Measurements from ENCODE around the gene BUD23. TPM values are rescaled to one million over a fixed set of nuclear protein-coding genes. Genes with fewer than 3 reads are reported as not detected.

BUD23 gene
- total RNA-seq, 4 donors from 2014 or later: 12.4 to 54.6 (median 31.5) TPM

GRCh38 chr7:73696372-73696771 is 13.0 kb downstream of the BUD23 start:
- DNase-seq: no peak

DNA sequence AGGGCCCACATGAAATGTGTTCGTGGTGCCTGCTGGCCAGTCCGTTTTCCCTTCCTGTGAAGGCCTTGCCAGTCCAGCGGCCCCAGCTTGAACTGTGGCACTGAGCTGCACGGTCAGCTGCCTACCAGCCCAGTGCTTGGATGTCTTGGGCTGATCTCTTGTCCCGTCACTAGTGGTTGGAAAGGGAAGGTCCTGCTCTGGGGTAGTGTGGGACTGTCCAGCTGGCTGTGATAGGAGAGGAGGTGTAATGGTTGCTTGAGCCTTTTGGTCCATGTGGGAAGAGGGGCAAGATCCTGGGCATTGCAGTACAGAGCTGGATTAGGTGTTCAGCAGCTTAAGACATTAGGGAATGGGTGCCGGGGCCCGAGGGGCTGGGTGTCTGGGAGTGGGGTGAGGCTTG is 15.0 kb downstream of the BUD23 start:
- TF ChIP-seq CTCF (IDR thresholded peaks at IDR 0.05): no peak
- TF ChIP-seq POLR2A (IDR thresholded peaks at IDR 0.05): no peak
- H3K27me3 ChIP-seq: no peaks in the 10 kb centered on the region
- intact Hi-C loops (cut with DNase I; ENCODE audit: low total_unique reads): no loop called here
- no peaks in the 10 kb centered on the region for H3K4me1 ChIP-seq
- no peaks in the 10 kb centered on the region for H3K9me3 ChIP-seq
- H3K36me3 ChIP-seq: no peaks in the 10 kb centered on the region
- no peak overlapping the region for H3K4me3 ChIP-seq
- no peak for DNase-seq
- H3K27ac ChIP-seq: no peak overlapping the region

More at GRCh38 chr7:73696372-73696771, 13.0 kb downstream of the BUD23 start:
- Histone ChIP-seq H3K4me1 (no peaks in the 10 kb centered on the region), H3K9me3 (no peaks in the 10 kb centered on the region), H3K27me3 (no peaks in the 10 kb centered on the region), H3K4me3 (no peak overlapping the region), H3K36me3 (no peaks in the 10 kb centered on the region), H3K27ac (no peak overlapping the region)
- TF ChIP-seq CTCF (IDR thresholded peaks at IDR 0.05) (no peak), POLR2A (IDR thresholded peaks at IDR 0.05) (no peak)
- intact Hi-C loops (cut with DNase I; ENCODE audit: low total_unique reads): no loop called here

DNA sequence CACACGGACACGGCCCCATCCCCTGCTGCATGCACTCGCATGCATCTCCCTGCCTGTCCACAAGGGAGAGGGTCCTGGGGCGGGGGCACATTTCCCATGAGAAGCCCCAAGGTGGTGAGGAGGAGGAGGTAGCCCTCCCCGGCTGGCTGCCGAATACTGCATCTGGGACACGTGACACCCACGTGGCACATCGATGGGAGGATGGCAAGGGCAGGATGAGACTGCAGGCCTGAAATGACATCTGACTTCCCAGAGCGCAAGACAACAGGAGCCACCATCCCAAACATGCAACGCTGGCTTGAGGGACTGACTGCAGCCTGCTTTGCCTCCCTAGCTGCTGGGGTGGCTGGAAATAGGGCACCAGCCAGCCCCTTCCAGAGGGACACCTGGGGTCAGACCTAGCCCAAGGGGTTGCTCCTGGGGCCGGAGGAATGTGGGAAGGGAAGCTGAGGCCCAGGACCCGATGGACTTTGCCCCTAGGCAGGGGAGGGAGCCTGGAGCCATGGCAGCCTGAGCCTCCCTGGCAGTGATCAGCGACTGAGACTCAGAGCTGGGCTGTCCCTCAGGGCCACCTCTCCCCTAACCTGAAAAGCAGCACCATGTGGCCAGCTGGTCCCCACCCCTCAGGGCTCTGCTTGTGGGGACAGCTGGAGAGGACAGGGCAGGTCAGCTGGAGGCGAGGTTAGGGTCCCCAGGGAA is 16.1 kb downstream of the BUD23 start:
- H3K27me3 ChIP-seq: no peaks in the 10 kb centered on the region
- H3K4me3 ChIP-seq: no peak overlapping the region
- intact Hi-C loops (cut with DNase I; ENCODE audit: low total_unique reads): no loop called here
- H3K9me3 ChIP-seq: no peaks in the 10 kb centered on the region
- no peak overlapping the region for H3K27ac ChIP-seq
- H3K36me3 ChIP-seq: no peaks in the 10 kb centered on the region
- peaks cover 2 to 5% of the 10 kb centered on the region in 2 donors for H3K4me1 ChIP-seq
- no peak for DNase-seq
- TF ChIP-seq CTCF (IDR thresholded peaks at IDR 0.05): no peak
- TF ChIP-seq POLR2A (IDR thresholded peaks at IDR 0.05): no peak

GRCh38 chr7:73700069-73700423 is 16.6 kb downstream of the BUD23 start:
- H3K36me3 ChIP-seq: no peaks in the 10 kb centered on the region
- intact Hi-C loops (cut with DNase I; ENCODE audit: low total_unique reads): no loop called here

More at GRCh38 chr7:73700069-73700423, 16.6 kb downstream of the BUD23 start:
- Histone ChIP-seq H3K4me3 (no peak overlapping the region), H3K27ac (no peak overlapping the region), H3K4me1 (peaks cover 6 to 11% of the 10 kb centered on the region in 2 donors), H3K9me3 (no peaks in the 10 kb centered on the region), H3K27me3 (no peaks in the 10 kb centered on the region)
- DNase-seq: no peak
- TF ChIP-seq POLR2A (IDR thresholded peaks at IDR 0.05): no peak
- no peak for TF ChIP-seq CTCF (IDR thresholded peaks at IDR 0.05)
